SK-N-SH treated with all-trans-retinoic acid at 6 μM for 48 hours (cell line): Measurements from ENCODE around the gene DAB2IP.

ENCODE experiments used
- ARNTL ChIP-seq: fragments of 450-650 bp; formaldehyde crosslinking; IDR thresholded peaks from 2 replicates; pipeline ENCODE4 v1.5.0; 2020; ENCODE audit warnings: low read depth, mild to moderate bottlenecking, moderate library complexity, borderline replicate concordance
- RARB ChIP-seq: fragments of 250-450 bp; sonication (Bioruptor Pico); IDR thresholded peaks from 2 replicates; pipeline ENCODE4 v1.8.0; 2021; ENCODE audit warnings: mild to moderate bottlenecking, moderate library complexity
- TCF4 ChIP-seq: fragments of 250-450 bp; sonication (Bioruptor Pico); IDR thresholded peaks from 2 replicates; pipeline ENCODE4 v1.8.0; 2021; ENCODE audit warnings: mild to moderate bottlenecking, moderate library complexity, borderline replicate concordance
- ZC3H10 ChIP-seq: fragments of 250-450 bp; sonication (Bioruptor Pico); IDR thresholded peaks from 2 replicates; pipeline ENCODE4 v1.5.1; 2021; ENCODE audit warnings: mild to moderate bottlenecking, moderate library complexity
- ZNF70 ChIP-seq: fragments of 450-650 bp; formaldehyde crosslinking; IDR thresholded peaks from 2 replicates; pipeline ENCODE4 v1.5.0; 2020; ENCODE audit warnings: mild to moderate bottlenecking, moderate library complexity
- TF ChIP-seq, protein P1 (sequence below): fragments of 250-450 bp; sonication (Bioruptor Pico); IDR thresholded peaks from 2 replicates; pipeline ENCODE4 v1.8.0; 2021; ENCODE audit warnings: low read depth, mild to moderate bottlenecking, moderate library complexity, borderline replicate concordance
- TF ChIP-seq, protein P2 (sequence below): fragments of 250-450 bp; sonication (Bioruptor Pico); IDR thresholded peaks from 2 replicates; pipeline ENCODE4 v1.8.0; 2020; ENCODE audit warnings: mild to moderate bottlenecking, moderate library complexity, borderline replicate concordance

DNA sequence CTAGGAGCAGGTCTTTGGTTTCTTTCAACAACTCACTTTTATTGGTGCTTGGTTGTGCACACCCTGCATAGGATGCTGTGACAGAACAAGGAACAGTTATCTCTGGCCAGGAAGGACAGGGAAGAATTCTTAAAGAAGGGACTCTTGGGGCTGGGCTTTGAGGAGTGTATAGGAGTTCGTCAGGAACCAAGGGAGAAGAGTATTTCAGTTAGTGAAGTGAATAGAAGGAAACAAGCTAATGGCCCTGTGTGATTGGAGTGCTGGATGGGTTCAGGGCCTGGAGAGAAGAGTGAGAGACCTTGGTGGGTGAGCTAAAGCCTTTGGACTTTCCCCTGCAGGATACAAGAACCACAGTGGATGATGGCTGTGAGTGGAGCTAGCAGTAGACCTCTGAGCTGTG, 32.2 kb downstream of the DAB2IP start:
- TF ChIP-seq ARNTL = no peak
- TF ChIP-seq, protein P1, sequence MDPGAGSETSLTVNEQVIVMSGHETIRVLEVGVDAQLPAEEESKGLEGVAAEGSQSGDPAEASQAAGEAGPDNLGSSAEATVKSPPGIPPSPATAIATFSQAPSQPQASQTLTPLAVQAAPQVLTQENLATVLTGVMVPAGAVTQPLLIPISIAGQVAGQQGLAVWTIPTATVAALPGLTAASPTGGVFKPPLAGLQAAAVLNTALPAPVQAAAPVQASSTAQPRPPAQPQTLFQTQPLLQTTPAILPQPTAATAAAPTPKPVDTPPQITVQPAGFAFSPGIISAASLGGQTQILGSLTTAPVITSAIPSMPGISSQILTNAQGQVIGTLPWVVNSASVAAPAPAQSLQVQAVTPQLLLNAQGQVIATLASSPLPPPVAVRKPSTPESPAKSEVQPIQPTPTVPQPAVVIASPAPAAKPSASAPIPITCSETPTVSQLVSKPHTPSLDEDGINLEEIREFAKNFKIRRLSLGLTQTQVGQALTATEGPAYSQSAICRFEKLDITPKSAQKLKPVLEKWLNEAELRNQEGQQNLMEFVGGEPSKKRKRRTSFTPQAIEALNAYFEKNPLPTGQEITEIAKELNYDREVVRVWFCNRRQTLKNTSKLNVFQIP (CRISPR knock-in tag) = no peak
- TF ChIP-seq ZC3H10 = no peak
- no peak for TF ChIP-seq TCF4
- TF ChIP-seq, protein P2, sequence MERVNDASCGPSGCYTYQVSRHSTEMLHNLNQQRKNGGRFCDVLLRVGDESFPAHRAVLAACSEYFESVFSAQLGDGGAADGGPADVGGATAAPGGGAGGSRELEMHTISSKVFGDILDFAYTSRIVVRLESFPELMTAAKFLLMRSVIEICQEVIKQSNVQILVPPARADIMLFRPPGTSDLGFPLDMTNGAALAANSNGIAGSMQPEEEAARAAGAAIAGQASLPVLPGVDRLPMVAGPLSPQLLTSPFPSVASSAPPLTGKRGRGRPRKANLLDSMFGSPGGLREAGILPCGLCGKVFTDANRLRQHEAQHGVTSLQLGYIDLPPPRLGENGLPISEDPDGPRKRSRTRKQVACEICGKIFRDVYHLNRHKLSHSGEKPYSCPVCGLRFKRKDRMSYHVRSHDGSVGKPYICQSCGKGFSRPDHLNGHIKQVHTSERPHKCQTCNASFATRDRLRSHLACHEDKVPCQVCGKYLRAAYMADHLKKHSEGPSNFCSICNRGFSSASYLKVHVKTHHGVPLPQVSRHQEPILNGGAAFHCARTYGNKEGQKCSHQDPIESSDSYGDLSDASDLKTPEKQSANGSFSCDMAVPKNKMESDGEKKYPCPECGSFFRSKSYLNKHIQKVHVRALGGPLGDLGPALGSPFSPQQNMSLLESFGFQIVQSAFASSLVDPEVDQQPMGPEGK = no peak
- no peak for TF ChIP-seq RARB (CRISPR knock-in tag)
- no peak for TF ChIP-seq ZNF70 (CRISPR knock-in tag)
